T-helper 1 cell treated with Interleukin-12 subunit alpha and Interleukin-12 subunit beta and Interleukin-4 antibody, amounts not matched to agents 30 μg/mL and 1 μg/mL, for 36 hours (primary cell): Measurements from ENCODE around the gene CSTF2.
"Not testable (repeated sequence)": the region's sequence is repeated elsewhere in the genome, so short reads cannot be mapped to it uniquely, and the experiment has no call there.

Experiments used
- H3K27ac Mint-ChIP-seq: one replicate; pipeline ENCODE4 v1.8.0; 2021; ENCODE audit warnings: mild to moderate bottlenecking, mixed read lengths
- H3K27me3 Mint-ChIP-seq: one replicate; pipeline ENCODE4 v1.8.0; 2021; ENCODE audit warnings: low read depth, mixed read lengths
- H3K36me3 Mint-ChIP-seq: one replicate; pipeline ENCODE4 v1.8.0; 2021; ENCODE audit warnings: low read depth, mixed read lengths
- H3K4me1 Mint-ChIP-seq: one replicate; pipeline ENCODE4 v1.8.0; 2021; ENCODE audit warnings: low read depth, mixed read lengths
- H3K4me3 Mint-ChIP-seq: one replicate; pipeline ENCODE4 v1.8.0; 2021; ENCODE audit warnings: mild to moderate bottlenecking, moderate library complexity, mixed read lengths
- H3K9me3 Mint-ChIP-seq: one replicate; pipeline ENCODE4 v1.8.0; 2021; ENCODE audit warnings: mixed read lengths

CSTF2 gene

GRCh38 chrX:100819837-100820666 lies at the start of gene CSTF2:
TSS of gene CSTF2 (plus strand) at chrX:100820391. CDS start at chrX:100820417, 26 bp downstream.
- Mint-ChIP-seq H3K4me1 (peaks cover 9% of the 10 kb centered on the region), H3K36me3 (peaks cover 18% of the 10 kb centered on the region), H3K27me3 (peaks cover 5% of the 10 kb centered on the region), H3K27ac (peak within 1 kb of the TSS; percentile 92), H3K4me3 (peak within 1 kb of the TSS; percentile 91), H3K9me3 (no peaks in the 10 kb centered on the region)

GRCh38 chrX:100796371-100796770 lies 23.8 kb upstream of the CSTF2 start:
- H3K27ac Mint-ChIP-seq, H3K4me1 Mint-ChIP-seq, H3K9me3 Mint-ChIP-seq, H3K36me3 Mint-ChIP-seq, H3K27me3 Mint-ChIP-seq, H3K4me3 Mint-ChIP-seq: not testable (repeated sequence)

GRCh38 chrX:100797359-100797758 lies 22.8 kb upstream of the CSTF2 start:
- H3K36me3 Mint-ChIP-seq, result no peaks in the 10 kb centered on the region
- H3K9me3 Mint-ChIP-seq, result no peaks in the 10 kb centered on the region
- no peak overlapping the region for H3K4me3 Mint-ChIP-seq
- no peak overlapping the region for H3K27ac Mint-ChIP-seq
- peaks cover 5% of the 10 kb centered on the region for H3K27me3 Mint-ChIP-seq
- H3K4me1 Mint-ChIP-seq, result no peaks in the 10 kb centered on the region

DNA sequence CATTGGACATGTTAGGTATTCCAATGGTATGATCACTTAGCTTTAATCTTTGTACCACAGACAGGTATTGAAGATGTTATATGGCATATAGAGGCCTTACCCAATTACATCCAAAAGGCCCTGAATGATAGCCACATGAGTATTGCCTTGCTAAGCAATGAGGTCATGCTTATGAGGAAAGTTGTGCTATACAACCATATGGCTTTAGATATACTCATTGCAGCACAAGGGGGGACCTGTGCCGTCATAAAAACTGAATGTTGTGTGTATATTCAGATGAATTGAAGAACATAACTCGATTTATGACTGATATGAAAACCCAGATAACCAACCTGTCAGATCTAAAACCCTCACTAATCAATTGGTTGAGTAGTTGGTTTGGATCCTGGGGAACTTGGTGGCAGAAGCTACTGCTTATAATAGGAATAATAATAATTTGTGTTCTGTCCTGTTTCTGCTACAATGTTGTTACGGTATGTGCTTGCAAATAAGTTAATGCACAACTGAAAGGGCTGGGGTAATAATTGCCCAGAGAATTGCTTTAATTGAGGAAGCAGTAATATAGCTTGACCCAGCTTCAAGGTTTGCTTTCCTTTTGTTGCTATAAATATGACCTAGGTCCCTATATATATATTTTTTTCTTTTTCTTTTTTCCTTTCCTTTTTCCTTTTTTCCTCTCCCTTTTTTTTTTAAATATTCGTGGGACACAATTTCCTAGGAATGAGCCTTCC lies 21.5 kb upstream of the CSTF2 start:
- Mint-ChIP-seq H3K4me3 (no peak overlapping the region), H3K4me1 (no peaks in the 10 kb centered on the region), H3K9me3 (no peaks in the 10 kb centered on the region), H3K27ac (no peak overlapping the region), H3K36me3 (no peaks in the 10 kb centered on the region), H3K27me3 (peaks cover 9% of the 10 kb centered on the region)

DNA sequence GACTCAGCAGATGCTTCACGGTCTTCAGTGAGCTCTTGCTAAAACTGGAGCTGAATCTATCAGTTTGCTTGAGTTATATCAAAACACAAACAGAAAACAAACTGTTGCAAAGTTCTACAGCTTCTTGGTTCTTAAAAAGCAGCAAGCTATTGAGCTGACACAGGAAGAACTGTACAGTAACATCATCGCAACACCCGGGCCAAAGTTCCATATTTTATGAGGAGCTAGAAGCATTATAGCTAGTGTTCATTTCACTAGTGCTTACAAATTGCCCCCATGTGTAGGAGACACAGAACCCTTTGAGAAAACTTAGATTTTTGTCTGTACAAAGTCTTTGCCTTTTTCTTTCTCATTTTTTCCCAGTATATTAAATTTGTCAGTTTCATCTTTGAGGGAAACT lies 17.3 kb upstream of the CSTF2 start:
- peaks cover 9% of the 10 kb centered on the region for H3K27me3 Mint-ChIP-seq
- no peaks in the 10 kb centered on the region for H3K4me1 Mint-ChIP-seq
- H3K9me3 Mint-ChIP-seq, result peaks cover 4% of the 10 kb centered on the region
- no peak overlapping the region for H3K4me3 Mint-ChIP-seq
- no peak overlapping the region for H3K27ac Mint-ChIP-seq
- H3K36me3 Mint-ChIP-seq, result no peaks in the 10 kb centered on the region

DNA sequence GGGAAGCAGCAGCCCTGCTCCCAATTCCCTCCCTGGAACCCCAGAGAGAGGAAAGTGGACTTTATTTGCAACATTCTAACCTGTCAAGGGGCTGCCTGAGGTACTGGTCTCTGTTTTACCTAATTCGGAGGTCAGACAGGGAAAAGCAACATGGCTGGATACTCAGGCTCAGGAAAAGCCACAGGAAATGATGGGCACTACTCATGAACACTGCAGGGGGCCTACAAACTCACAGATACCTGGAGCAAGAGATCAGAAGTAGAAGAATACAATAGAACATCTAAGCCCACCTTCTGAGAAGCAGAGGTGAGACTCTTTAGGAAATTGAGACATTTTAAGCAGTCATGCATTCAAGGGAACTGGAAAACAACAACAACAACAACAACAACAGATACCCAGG lies 15.4 kb upstream of the CSTF2 start:
- no peaks in the 10 kb centered on the region for H3K36me3 Mint-ChIP-seq
- H3K27me3 Mint-ChIP-seq, result peaks cover 10% of the 10 kb centered on the region
- H3K27ac Mint-ChIP-seq, result no peak overlapping the region
- no peaks in the 10 kb centered on the region for H3K4me1 Mint-ChIP-seq
- no peak overlapping the region for H3K4me3 Mint-ChIP-seq
- H3K9me3 Mint-ChIP-seq, result peaks cover 4% of the 10 kb centered on the region

GRCh38 chrX:100808265-100808664 lies 11.9 kb upstream of the CSTF2 start:
- not testable (repeated sequence) for H3K4me3 Mint-ChIP-seq, H3K27ac Mint-ChIP-seq, H3K27me3 Mint-ChIP-seq, H3K36me3 Mint-ChIP-seq, H3K4me1 Mint-ChIP-seq, H3K9me3 Mint-ChIP-seq

DNA sequence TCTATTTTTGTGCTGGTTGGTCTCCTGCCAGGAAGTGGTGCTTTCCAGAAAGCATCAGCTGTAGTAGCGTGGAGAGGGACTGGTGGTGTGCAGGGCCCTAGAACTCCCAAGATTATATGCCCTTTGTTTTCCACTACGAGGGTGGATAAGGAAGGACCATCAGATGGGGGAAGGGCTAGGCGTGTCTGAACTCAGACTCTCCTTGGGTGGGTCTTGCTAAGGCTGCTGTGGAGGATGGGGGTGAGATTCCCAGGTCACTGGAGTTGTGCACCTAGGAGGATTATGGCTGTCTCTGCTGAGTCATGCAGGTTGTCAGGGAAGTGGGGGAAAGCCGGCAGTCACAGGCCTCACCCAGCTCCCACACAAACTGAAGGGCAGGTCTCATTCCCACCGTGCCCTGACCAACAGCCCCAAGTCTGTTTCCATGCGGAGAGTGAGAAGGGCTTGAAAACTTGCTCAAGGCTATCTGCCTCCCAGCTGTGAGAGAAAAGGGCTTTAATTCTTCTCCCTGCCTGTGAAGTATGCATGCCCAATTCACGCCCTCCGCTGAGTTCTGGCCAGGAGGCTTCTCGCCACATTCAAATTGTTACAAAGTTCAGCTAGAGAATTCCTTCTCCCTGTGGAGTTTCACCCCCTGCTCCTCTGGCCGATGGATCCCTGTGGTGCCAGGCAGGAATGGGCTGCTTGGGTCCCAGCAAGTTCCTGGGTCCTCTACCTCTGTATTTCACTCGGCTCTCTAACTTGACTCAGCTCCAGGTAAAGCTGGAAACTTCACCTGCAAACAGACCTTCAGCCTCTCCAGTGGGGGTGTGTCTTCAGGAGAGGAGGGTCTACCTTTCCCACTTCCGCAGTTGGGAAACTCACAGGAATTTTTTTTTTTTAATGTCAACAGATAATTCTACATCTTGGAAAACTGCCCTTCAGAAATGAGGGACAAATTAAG lies 7.7 kb upstream of the CSTF2 start:
- no peak overlapping the region for H3K27ac Mint-ChIP-seq
- peaks cover 19% of the 10 kb centered on the region for H3K27me3 Mint-ChIP-seq
- no peaks in the 10 kb centered on the region for H3K4me1 Mint-ChIP-seq
- no peaks in the 10 kb centered on the region for H3K36me3 Mint-ChIP-seq
- no peak overlapping the region for H3K4me3 Mint-ChIP-seq
- H3K9me3 Mint-ChIP-seq, result no peaks in the 10 kb centered on the region

GRCh38 chrX:100817340-100817739 lies 2.9 kb upstream of the CSTF2 start:
- Mint-ChIP-seq H3K4me1 (peaks cover 8% of the 10 kb centered on the region), H3K4me3 (no peak overlapping the region), H3K36me3 (peaks cover 4% of the 10 kb centered on the region), H3K27ac (no peak overlapping the region), H3K9me3 (no peaks in the 10 kb centered on the region), H3K27me3 (peaks cover 10% of the 10 kb centered on the region)

- Mint-ChIP-seq H3K27ac (peak overlapping the region; percentile 92), H3K4me1 (peaks cover 9% of the 10 kb centered on the region), H3K9me3 (no peaks in the 10 kb centered on the region), H3K27me3 (peaks cover 5% of the 10 kb centered on the region), H3K4me3 (peak overlapping the region; percentile 91), H3K36me3 (peaks cover 14% of the 10 kb centered on the region)
Observed at GRCh38 chrX:100819534-100819836, 706 bp upstream of the CSTF2 start.

DNA sequence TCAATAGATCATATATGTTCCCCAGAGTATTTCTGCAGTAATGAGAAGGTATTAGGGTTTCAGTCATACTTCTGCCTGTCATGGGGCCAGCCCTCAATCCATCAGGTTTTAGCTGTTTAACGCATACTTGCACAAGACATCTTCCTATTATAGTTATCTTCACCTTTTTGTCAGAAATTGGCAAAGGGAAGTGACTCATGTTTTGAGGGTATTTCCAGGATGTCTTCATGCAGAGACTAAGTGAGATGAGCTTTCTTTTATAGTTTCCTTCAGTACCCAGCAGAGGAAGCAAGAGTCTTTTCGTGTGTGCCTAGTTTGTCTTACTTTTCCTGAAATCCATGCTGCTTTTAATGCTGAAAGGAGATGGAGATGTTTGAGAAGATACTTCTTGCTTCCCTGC lies 9.5 kb downstream of the CSTF2 start:
- no peaks in the 10 kb centered on the region for H3K9me3 Mint-ChIP-seq
- H3K4me1 Mint-ChIP-seq, result peaks cover 28% of the 10 kb centered on the region
- no peaks in the 10 kb centered on the region for H3K27me3 Mint-ChIP-seq
- H3K36me3 Mint-ChIP-seq, result peaks cover 51% of the 10 kb centered on the region
- H3K4me3 Mint-ChIP-seq, result peak overlapping the region; percentile 73
- H3K27ac Mint-ChIP-seq, result peak overlapping the region; percentile 97

DNA sequence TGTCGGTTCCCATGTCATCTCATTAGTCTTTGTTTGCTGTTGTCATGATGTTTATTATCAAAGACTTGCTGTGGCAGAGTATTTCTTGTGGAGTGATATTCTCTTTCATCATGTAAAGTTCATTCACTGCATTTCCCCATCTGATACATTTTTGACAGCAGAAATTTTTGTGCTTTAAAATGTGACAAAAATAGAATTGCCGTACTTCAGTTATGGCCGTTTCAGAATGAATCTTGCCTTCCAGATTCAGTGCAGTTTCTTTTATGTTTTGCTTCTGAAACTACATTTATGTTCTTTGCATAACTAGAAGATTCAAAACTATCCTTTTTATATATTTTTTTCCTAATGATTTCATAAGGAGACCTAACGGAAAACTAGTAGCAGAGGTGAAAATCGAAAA lies 10.0 kb downstream of the CSTF2 start:
- H3K27me3 Mint-ChIP-seq, result no peaks in the 10 kb centered on the region
- peaks cover 49% of the 10 kb centered on the region for H3K36me3 Mint-ChIP-seq
- peak overlapping the region; percentile 73 for H3K4me3 Mint-ChIP-seq
- H3K27ac Mint-ChIP-seq, result peak overlapping the region; percentile 97
- H3K4me1 Mint-ChIP-seq, result peaks cover 28% of the 10 kb centered on the region
- H3K9me3 Mint-ChIP-seq, result no peaks in the 10 kb centered on the region

GRCh38 chrX:100830547-100830946 lies 10.4 kb downstream of the CSTF2 start:
- peaks cover 28% of the 10 kb centered on the region for H3K4me1 Mint-ChIP-seq
- peak overlapping the region; percentile 80 for H3K4me3 Mint-ChIP-seq
- H3K9me3 Mint-ChIP-seq, result no peaks in the 10 kb centered on the region
- peaks cover 49% of the 10 kb centered on the region for H3K36me3 Mint-ChIP-seq
- H3K27me3 Mint-ChIP-seq, result no peaks in the 10 kb centered on the region
- peak overlapping the region; percentile 97 for H3K27ac Mint-ChIP-seq

DNA sequence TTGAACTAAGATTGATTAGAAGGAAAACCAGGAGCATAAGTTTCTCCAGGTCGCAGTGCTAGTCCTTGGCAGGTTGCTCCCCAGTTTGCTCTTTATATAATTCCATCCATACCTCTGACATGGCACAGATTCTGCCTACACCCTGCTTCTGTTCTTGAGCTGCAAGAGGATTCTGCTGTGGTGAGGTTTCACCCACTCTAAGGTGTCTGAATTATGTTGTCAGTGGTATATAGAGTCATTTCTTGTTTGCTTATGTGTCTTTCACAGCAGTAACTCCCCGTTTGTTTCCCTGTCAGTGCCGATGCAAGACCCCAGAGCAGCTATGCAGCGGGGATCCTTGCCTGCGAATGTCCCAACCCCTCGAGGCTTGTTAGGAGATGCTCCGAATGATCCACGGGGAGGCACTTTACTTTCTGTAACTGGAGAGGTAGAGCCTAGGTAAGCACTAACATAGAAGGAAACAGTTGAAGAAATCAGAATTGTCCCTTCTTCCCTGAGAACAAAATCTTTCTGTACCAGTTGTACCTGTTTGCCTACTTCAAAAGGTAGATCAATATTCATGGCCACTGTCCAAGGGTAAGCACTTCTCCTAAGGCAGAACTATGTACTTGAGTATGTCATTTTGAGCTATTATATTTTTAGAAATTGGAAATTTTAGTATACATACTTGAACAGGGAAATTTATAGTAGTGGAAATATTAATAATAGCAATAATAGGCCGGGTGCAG lies 11.2 kb downstream of the CSTF2 start:
- Mint-ChIP-seq H3K9me3 (no peaks in the 10 kb centered on the region), H3K27ac (peak overlapping the region; percentile 97), H3K4me1 (peaks cover 26% of the 10 kb centered on the region), H3K36me3 (peaks cover 48% of the 10 kb centered on the region), H3K4me3 (peak overlapping the region; percentile 80), H3K27me3 (no peaks in the 10 kb centered on the region)
